Hepatocyte (in vitro differentiated cells): Measurements from ENCODE around the gene AGBL4.

Source experiments
- CTCF ChIP-seq: fragments of 200-600 bp; sonication (generic); IDR thresholded peaks from 2 replicates; pipeline ENCODE4 v1.5.1; 2016; ENCODE audit warnings: antibody characterized with exemption, mild to moderate bottlenecking; ENCODE audit not compliant: poor library complexity
- EZH2 ChIP-seq: fragments of 200-600 bp; sonication (generic); IDR thresholded peaks from 2 replicates; pipeline ENCODE4 v1.6.1; 2016; ENCODE audit warnings: antibody characterized with exemption, mild to moderate bottlenecking, borderline replicate concordance
- EZH2phosphoT487 ChIP-seq: fragments of 200-600 bp; sonication (generic); IDR thresholded peaks from one replicate; pipeline ENCODE4 v1.6.1; 2018; ENCODE audit warnings: antibody characterized with exemption, mild to moderate bottlenecking, low read depth, moderate library complexity; ENCODE audit not compliant: unreplicated experiment, severe bottlenecking

DNA sequence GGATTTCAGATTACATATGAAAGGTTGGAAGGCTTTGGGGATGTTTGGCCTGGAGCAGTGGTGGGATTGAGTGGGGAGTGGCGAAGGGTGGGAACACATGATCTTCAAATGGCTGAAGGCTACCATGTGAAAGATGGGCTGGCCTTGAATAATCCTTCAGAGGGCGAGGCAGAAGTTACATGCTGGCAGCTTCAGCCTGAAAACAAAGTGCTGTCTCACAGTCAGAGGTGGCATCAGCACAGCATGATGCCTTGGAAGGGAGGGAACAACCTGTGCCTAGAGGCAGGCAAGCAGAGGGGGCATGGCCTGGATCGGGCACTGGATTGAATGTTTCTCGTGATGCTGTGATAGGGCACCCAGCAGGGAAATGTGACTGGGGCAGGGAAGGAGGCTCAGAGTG lies 1377.9 kb downstream of the AGBL4 start:
- TF ChIP-seq EZH2phosphoT487 (no peak), CTCF (no peak), EZH2 (no peak)
